IMR-90 (cell line): ENCODE results near the gene SIT1.

Source experiments
- CEBPB ChIP-seq: IDR thresholded peaks from 2 replicates; pipeline ENCODE4 v1.6.1; 2012; ENCODE audit warnings: low read depth, low read length, improper control_type of control experiment
- POLR2A ChIP-seq: IDR thresholded peaks from 2 replicates; pipeline ENCODE4 v1.6.1; 2012; ENCODE audit warnings: mild to moderate bottlenecking, low read depth, low read length
- RAD21 ChIP-seq: IDR thresholded peaks from 2 replicates; pipeline ENCODE4 v1.6.1; 2012; ENCODE audit warnings: low read length, improper control_type of control experiment
- RFX5 ChIP-seq: IDR thresholded peaks from 2 replicates; pipeline ENCODE4 v1.8.0; 2012; ENCODE audit warnings: low read depth, mild to moderate bottlenecking, low read length, moderate library complexity
- TF ChIP-seq, protein P1 (sequence below): conservative IDR thresholded peaks from 2 replicates; pipeline ENCODE4 v1.5.1; 2012; ENCODE audit warnings: mild to moderate bottlenecking, low read depth, low read length, improper control_type of control experiment

- TF ChIP-seq RFX5: no peak
- no peak for TF ChIP-seq RAD21
- TF ChIP-seq POLR2A: peak; percentile 77; the same call in 1 of the 2 replicates
- TF ChIP-seq, protein P1, sequence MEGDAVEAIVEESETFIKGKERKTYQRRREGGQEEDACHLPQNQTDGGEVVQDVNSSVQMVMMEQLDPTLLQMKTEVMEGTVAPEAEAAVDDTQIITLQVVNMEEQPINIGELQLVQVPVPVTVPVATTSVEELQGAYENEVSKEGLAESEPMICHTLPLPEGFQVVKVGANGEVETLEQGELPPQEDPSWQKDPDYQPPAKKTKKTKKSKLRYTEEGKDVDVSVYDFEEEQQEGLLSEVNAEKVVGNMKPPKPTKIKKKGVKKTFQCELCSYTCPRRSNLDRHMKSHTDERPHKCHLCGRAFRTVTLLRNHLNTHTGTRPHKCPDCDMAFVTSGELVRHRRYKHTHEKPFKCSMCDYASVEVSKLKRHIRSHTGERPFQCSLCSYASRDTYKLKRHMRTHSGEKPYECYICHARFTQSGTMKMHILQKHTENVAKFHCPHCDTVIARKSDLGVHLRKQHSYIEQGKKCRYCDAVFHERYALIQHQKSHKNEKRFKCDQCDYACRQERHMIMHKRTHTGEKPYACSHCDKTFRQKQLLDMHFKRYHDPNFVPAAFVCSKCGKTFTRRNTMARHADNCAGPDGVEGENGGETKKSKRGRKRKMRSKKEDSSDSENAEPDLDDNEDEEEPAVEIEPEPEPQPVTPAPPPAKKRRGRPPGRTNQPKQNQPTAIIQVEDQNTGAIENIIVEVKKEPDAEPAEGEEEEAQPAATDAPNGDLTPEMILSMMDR: no peak
- TF ChIP-seq CEBPB: no peak
These were observed 38.1 kb upstream of the SIT1 start for GRCh38 chr9:35688558-35689541.
